ENCODE results near the gene SLC35F1. TPM values are rescaled to one million over a fixed set of nuclear protein-coding genes. Genes with fewer than 3 reads are reported as not detected.

Gene SLC35F1
- total and polyA plus RNA-seq, 4 donors: 0.01 to 0.09 (median 0.08) TPM; not detected in 1

DNA sequence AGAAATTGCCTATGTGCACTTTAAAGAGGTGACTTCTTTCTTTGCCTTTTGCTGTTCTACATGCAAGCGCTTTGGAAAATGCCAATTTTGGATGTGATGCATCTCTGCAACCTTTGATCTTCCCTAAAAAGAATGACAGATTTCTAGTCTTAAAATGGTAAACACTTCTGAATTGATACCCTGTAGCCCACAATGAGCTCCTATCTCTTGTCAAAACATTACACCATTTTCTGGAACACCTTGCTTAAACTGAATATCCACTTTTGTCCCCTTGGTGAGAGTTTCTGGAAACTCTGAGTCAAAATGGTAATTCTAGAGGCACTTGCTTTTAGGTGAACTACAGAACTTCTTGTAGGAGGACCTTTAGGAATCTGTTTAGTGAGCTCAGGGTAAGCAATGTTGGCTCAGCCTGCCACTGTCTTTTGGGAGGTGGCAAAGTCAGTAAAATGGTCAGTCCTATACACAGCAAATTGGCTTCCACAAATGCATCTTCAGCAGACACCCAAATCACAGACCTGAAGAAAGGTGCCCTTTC is 216.5 kb downstream of the SLC35F1 start:
- TF ChIP-seq TAF1 (conservative IDR thresholded peaks at IDR 0.05): no peak
- TF ChIP-seq RXRA (IDR thresholded peaks at IDR 0.05): no peak
- no peak for TF ChIP-seq EGR1 (IDR thresholded peaks at IDR 0.05; ENCODE audit: low read depth in 2 of 2)
- no peak for TF ChIP-seq HNF4G (IDR thresholded peaks at IDR 0.05)
- TF ChIP-seq MAX (IDR thresholded peaks at IDR 0.05): no peak
- no peak for TF ChIP-seq FOXA1 (IDR thresholded peaks at IDR 0.05)
- TF ChIP-seq, protein P1, sequence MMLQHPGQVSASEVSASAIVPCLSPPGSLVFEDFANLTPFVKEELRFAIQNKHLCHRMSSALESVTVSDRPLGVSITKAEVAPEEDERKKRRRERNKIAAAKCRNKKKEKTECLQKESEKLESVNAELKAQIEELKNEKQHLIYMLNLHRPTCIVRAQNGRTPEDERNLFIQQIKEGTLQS (IDR thresholded peaks at IDR 0.05): no peak
- no peak for TF ChIP-seq JUND (IDR thresholded peaks at IDR 0.05)
- no peak for TF ChIP-seq RAD21 (IDR thresholded peaks at IDR 0.05)
- TF ChIP-seq NR2F2 (IDR thresholded peaks at IDR 0.05): no peak
- no peak for TF ChIP-seq CTCF (IDR thresholded peaks at IDR 0.05; ENCODE audit: low read depth, low read length, missing input control)
- TF ChIP-seq ZBTB33 (IDR thresholded peaks at IDR 0.05): no peak
- Histone ChIP-seq H3K4me3 (ENCODE audit: low read depth in 1 of 3, low read length in 3 of 3) (no peak overlapping the region), H3K36me3 (ENCODE audit: control insufficient read depth in 4 of 4, insufficient read depth in 3 of 4, low read depth in 1 of 4, low read length in 3 of 4) (no peaks in the 10 kb centered on the region), H3K9ac (ENCODE audit: low read depth in 1 of 2, low read length in 2 of 2) (no peak overlapping the region), H3K4me1 (ENCODE audit: control insufficient read depth in 4 of 4, insufficient read depth in 4 of 4, low read length in 3 of 4) (no peaks in the 10 kb centered on the region), H3K27ac (ENCODE audit: low read depth in 1 of 2, low read length in 2 of 2) (no peak overlapping the region), H3K9me3 (ENCODE audit: control insufficient read depth in 4 of 4, low read length in 3 of 4) (no peaks in the 10 kb centered on the region), H3K27me3 (ENCODE audit: control insufficient read depth in 4 of 4, insufficient read depth in 4 of 4, low read length in 3 of 4) (peaks cover 0 to 3% (median 0%) of the 10 kb centered on the region in 4 donors)
- no peak for DNase-seq (ENCODE audit: low spot score)
- WGBS: 88% methylated on average over 1 of the region's 1 CpG

GRCh38 chr6:118124851-118125250 is 217.8 kb downstream of the SLC35F1 start:
- Histone ChIP-seq H3K4me1 (ENCODE audit: control insufficient read depth in 4 of 4, insufficient read depth in 4 of 4, low read length in 3 of 4) (no peaks in the 10 kb centered on the region), H3K4me3 (ENCODE audit: low read depth in 1 of 3, low read length in 3 of 3) (no peak overlapping the region), H3K27me3 (ENCODE audit: control insufficient read depth in 4 of 4, insufficient read depth in 4 of 4, low read length in 3 of 4) (peaks cover 0 to 3% (median 0%) of the 10 kb centered on the region in 4 donors), H3K9me3 (ENCODE audit: control insufficient read depth in 4 of 4, low read length in 3 of 4) (no peaks in the 10 kb centered on the region), H3K36me3 (ENCODE audit: control insufficient read depth in 4 of 4, insufficient read depth in 3 of 4, low read depth in 1 of 4, low read length in 3 of 4) (no peaks in the 10 kb centered on the region), H3K27ac (ENCODE audit: low read depth in 1 of 2, low read length in 2 of 2) (no peak overlapping the region), H3K9ac (ENCODE audit: low read depth in 1 of 2, low read length in 2 of 2) (no peak overlapping the region)
- WGBS: 51% methylated on average over 2 of the region's 2 CpGs
- TF ChIP-seq FOXA2 (IDR thresholded peaks at IDR 0.05): no peak
- no peak for TF ChIP-seq EGR1 (IDR thresholded peaks at IDR 0.05; ENCODE audit: low read depth in 2 of 2)
- TF ChIP-seq FOXA1 (IDR thresholded peaks at IDR 0.05): no peak
- no peak for TF ChIP-seq ZBTB33 (IDR thresholded peaks at IDR 0.05)
- no peak for TF ChIP-seq GABPA (IDR thresholded peaks at IDR 0.05 in 1 of 2, conservative IDR thresholded peaks at IDR 0.05 in 1 of 2)
- no peak for TF ChIP-seq RAD21 (IDR thresholded peaks at IDR 0.05)
- TF ChIP-seq RXRA (IDR thresholded peaks at IDR 0.05): no peak
- no peak for TF ChIP-seq JUND (IDR thresholded peaks at IDR 0.05)
- no peak for TF ChIP-seq CTCF (IDR thresholded peaks at IDR 0.05; ENCODE audit: low read depth, low read length, missing input control)
- TF ChIP-seq TAF1 (conservative IDR thresholded peaks at IDR 0.05): no peak
- TF ChIP-seq, protein P1 (IDR thresholded peaks at IDR 0.05): no peak
- no peak for TF ChIP-seq HNF4G (IDR thresholded peaks at IDR 0.05)
- TF ChIP-seq YY1 (IDR thresholded peaks at IDR 0.05): no peak
- TF ChIP-seq HNF4A (conservative IDR thresholded peaks at IDR 0.05): no peak
- no peak for TF ChIP-seq MAX (IDR thresholded peaks at IDR 0.05)
- no peak for TF ChIP-seq SP1 (IDR thresholded peaks at IDR 0.05)
- DNase-seq (ENCODE audit: low spot score): no peak

All from liver (tissue), 9 donors.